Ovary (tissue), 3 donors: ENCODE data around the gene RAP2B.

Source experiments
- CTCF ChIP-seq, 3 donors: fragments of 450-650 bp in 2 of 3; fragments of 200-600 bp in 1 of 3; IDR thresholded peaks; one replicate each; pipeline versions ENCODE4 v1.5.1 to v1.8.0; 2016 to 2022; ENCODE audit warnings: antibody characterized with exemption in 3 of 3, mild to moderate bottlenecking in 1 of 3
- EP300 ChIP-seq: sonication (generic); formaldehyde crosslinking; IDR thresholded peaks from one replicate; pipeline ENCODE4 v1.6.1; 2017; ENCODE audit warnings: antibody characterized with exemption
- POLR2A ChIP-seq: fragments of 450-650 bp; IDR thresholded peaks from one replicate; pipeline ENCODE4 v1.6.1; 2017; ENCODE audit warnings: antibody characterized with exemption, mild to moderate bottlenecking, moderate library complexity
- donor health status: DM: no; HTN: no; CAD: no.

- TF ChIP-seq POLR2A, result peak; percentile 88
- peak in 2 of 3 donors; percentile 35 to 39 for TF ChIP-seq CTCF (IDR thresholded peaks at IDR 0.05)
- TF ChIP-seq EP300, result no peak
Measured at GRCh38 chr3:153161714-153162512, at the start of gene RAP2B.
